ENCODE measurements around the gene THY1. TPM values are rescaled to one million over a fixed set of nuclear protein-coding genes. Genes with fewer than 3 reads are reported as not detected.

The THY1 gene
- total and polyA plus RNA-seq, 9 of the 15 experiments (the other 6 are each of a cell fraction or from before 2014, with no cell fraction given) = 0.07 to 0.40 (median 0.16) TPM; not detected in 5

DNA sequence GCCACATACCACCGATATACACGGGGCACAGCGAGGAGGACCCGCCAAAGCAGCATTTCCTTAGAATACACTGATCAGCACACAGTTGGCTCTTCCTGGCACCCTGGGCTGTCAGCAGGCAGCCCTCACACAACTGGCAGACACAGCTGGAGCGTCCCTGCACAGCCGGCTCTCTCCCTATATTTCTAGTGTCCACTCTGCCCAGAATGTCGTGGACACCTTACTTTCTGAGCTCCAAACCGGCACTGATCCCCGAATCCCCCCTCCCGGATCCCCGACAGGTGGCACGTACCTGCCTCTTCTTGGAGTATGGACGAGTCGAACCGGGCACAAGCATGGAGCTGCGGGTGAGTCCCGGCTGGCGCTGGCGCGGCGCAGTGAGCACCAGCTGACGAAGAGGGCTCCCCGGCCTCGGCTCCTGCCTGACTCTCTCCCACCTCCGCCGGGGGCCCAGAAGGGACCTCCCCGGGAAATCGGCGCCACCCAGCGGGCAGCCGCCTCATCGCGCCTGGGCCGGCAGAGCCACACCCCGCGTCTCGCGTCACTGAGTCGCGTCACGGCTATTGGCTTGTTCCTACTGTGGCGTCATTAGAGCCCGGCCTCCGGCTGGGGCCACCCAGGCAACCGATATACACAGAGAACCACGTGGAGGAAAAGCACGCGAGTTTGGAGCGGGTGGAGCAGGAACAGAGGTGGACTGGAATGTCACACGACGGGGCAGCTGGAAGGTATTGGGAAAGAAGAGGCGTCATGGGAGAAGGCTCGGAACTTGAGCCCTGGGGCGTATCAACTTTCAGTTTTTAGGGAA, 41.6 kb downstream of the THY1 start, which contains the start of gene USP2 (continued):
- no peak for TF ChIP-seq SAFB2 (IDR thresholded peaks at IDR 0.05; ENCODE audit: borderline replicate concordance, low read depth, low read length, severe bottlenecking)
- TF ChIP-seq ILF3 (IDR thresholded peaks at IDR 0.05; ENCODE audit: borderline replicate concordance) = no peak
- TF ChIP-seq SRSF7 (optimal IDR thresholded peaks at IDR 0.05; ENCODE audit: low read depth, low read length) = no peak
- no peak for TF ChIP-seq FUS (optimal IDR thresholded peaks at IDR 0.05; ENCODE audit: low read depth, low read length)
- TF ChIP-seq ZNF445 (CRISPR knock-in tag; IDR thresholded peaks at IDR 0.05; ENCODE audit: low read depth) = no peak
- TF ChIP-seq POLR2H (tag; IDR thresholded peaks at IDR 0.05; ENCODE audit: low read depth) = no peak
- TF ChIP-seq, protein P1, sequence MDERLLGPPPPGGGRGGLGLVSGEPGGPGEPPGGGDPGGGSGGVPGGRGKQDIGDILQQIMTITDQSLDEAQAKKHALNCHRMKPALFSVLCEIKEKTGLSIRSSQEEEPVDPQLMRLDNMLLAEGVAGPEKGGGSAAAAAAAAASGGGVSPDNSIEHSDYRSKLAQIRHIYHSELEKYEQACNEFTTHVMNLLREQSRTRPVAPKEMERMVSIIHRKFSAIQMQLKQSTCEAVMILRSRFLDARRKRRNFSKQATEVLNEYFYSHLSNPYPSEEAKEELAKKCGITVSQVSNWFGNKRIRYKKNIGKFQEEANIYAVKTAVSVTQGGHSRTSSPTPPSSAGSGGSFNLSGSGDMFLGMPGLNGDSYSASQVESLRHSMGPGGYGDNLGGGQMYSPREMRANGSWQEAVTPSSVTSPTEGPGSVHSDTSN (CRISPR knock-in tag; IDR thresholded peaks at IDR 0.05; ENCODE audit: low read depth) = no peak
- TF ChIP-seq, protein P1 (tag; conservative IDR thresholded peaks at IDR 0.05; ENCODE audit: low read depth) = no peak
- TF ChIP-seq TOE1 (IDR thresholded peaks at IDR 0.05; ENCODE audit: borderline replicate concordance) = no peak
- TF ChIP-seq TOE1 (CRISPR knock-in tag; IDR thresholded peaks at IDR 0.05; ENCODE audit: borderline replicate concordance, low read depth) = no peak
- peak; percentile 90 for TF ChIP-seq EP400 (IDR thresholded peaks at IDR 0.05)
- TF ChIP-seq BRD4 (IDR thresholded peaks at IDR 0.05) = no peak
- no peak for TF ChIP-seq MAFK (IDR thresholded peaks at IDR 0.05; ENCODE audit: low read length)
- TF ChIP-seq HOXB6 (CRISPR knock-in tag; IDR thresholded peaks at IDR 0.05; ENCODE audit: borderline replicate concordance) = no peak
- no peak for TF ChIP-seq ZNF449 (CRISPR knock-in tag; IDR thresholded peaks at IDR 0.05)
- TF ChIP-seq NR3C1 (CRISPR knock-in tag; IDR thresholded peaks at IDR 0.05) = no peak
- TF ChIP-seq, protein P2, sequence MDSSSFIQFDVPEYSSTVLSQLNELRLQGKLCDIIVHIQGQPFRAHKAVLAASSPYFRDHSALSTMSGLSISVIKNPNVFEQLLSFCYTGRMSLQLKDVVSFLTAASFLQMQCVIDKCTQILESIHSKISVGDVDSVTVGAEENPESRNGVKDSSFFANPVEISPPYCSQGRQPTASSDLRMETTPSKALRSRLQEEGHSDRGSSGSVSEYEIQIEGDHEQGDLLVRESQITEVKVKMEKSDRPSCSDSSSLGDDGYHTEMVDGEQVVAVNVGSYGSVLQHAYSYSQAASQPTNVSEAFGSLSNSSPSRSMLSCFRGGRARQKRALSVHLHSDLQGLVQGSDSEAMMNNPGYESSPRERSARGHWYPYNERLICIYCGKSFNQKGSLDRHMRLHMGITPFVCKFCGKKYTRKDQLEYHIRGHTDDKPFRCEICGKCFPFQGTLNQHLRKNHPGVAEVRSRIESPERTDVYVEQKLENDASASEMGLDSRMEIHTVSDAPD (CRISPR knock-in tag; IDR thresholded peaks at IDR 0.05) = no peak
- TF ChIP-seq, protein P3, sequence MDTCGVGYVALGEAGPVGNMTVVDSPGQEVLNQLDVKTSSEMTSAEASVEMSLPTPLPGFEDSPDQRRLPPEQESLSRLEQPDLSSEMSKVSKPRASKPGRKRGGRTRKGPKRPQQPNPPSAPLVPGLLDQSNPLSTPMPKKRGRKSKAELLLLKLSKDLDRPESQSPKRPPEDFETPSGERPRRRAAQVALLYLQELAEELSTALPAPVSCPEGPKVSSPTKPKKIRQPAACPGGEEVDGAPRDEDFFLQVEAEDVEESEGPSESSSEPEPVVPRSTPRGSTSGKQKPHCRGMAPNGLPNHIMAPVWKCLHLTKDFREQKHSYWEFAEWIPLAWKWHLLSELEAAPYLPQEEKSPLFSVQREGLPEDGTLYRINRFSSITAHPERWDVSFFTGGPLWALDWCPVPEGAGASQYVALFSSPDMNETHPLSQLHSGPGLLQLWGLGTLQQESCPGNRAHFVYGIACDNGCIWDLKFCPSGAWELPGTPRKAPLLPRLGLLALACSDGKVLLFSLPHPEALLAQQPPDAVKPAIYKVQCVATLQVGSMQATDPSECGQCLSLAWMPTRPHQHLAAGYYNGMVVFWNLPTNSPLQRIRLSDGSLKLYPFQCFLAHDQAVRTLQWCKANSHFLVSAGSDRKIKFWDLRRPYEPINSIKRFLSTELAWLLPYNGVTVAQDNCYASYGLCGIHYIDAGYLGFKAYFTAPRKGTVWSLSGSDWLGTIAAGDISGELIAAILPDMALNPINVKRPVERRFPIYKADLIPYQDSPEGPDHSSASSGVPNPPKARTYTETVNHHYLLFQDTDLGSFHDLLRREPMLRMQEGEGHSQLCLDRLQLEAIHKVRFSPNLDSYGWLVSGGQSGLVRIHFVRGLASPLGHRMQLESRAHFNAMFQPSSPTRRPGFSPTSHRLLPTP (IDR thresholded peaks at IDR 0.05; ENCODE audit: borderline replicate concordance, extremely low read depth, insufficient read length) = no peak
- TF ChIP-seq ZNF583 (CRISPR knock-in tag; IDR thresholded peaks at IDR 0.05) = no peak
- no peak for TF ChIP-seq PPARD (CRISPR knock-in tag; IDR thresholded peaks at IDR 0.05)
